B cell (primary cell): ENCODE measurements around the gene NPPC.
"Not testable (repeated sequence)": the region's sequence is repeated elsewhere in the genome, so short reads cannot be mapped to it uniquely, and the experiment has no call there.

Source experiments
- CTCF ChIP-seq: fragments of 200-600 bp; IDR thresholded peaks from one replicate; pipeline ENCODE4 v1.8.0; 2022; ENCODE audit warnings: antibody characterized with exemption, mild to moderate bottlenecking
- EZH2 ChIP-seq: IDR thresholded peaks from 2 replicates; pipeline ENCODE4 v1.6.1; 2012; ENCODE audit warnings: borderline replicate concordance, low read depth, mild to moderate bottlenecking, moderate library complexity, low read length; ENCODE audit not compliant: insufficient read depth, poor library complexity, severe bottlenecking

GRCh38 chr2:231910161-231910560 is 16.0 kb downstream of the NPPC start:
- not testable (repeated sequence) for TF ChIP-seq EZH2, CTCF
